ENCODE results near the gene PKMYT1.
A peak's percentile ranks its signal among the peaks of the same experiment; 100 is the strongest.

DNA sequence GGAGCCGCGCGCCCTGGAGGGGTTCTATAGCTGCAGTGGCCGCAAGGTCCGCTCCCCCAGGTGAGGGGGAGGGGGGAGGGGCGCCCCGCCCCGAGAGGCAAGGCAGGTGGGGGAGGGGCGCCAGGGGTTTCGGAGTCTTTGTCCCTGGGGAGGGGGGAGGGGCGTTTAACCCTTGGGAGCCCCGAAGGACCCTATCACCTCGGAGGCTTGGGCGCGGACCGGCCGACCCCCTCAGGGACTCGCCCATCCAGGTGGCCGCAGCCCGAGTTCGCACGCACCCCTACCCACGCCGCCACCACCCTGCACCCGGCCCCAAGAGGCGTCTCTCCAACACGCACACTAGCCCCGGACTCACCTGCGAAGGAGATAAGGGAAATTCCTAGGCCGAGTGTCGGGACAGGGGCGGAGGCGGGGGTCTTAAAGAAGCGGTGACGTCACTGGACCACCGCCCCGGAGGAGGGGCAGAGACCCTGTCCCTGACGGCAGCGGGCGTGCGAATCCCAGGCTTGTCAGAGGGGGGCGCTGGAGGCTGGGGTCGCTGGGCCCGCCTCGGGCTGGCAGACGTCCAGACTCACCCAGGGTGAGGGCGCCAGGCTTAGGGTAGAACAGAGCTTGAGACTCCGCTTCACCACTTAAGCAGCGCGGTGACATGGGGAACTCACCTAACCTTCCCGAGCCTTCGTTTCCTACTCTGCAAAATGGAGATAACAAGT is 37.7 kb upstream of the PKMYT1 start, which contains the start of gene CLDN6:
- TF ChIP-seq, protein P1, sequence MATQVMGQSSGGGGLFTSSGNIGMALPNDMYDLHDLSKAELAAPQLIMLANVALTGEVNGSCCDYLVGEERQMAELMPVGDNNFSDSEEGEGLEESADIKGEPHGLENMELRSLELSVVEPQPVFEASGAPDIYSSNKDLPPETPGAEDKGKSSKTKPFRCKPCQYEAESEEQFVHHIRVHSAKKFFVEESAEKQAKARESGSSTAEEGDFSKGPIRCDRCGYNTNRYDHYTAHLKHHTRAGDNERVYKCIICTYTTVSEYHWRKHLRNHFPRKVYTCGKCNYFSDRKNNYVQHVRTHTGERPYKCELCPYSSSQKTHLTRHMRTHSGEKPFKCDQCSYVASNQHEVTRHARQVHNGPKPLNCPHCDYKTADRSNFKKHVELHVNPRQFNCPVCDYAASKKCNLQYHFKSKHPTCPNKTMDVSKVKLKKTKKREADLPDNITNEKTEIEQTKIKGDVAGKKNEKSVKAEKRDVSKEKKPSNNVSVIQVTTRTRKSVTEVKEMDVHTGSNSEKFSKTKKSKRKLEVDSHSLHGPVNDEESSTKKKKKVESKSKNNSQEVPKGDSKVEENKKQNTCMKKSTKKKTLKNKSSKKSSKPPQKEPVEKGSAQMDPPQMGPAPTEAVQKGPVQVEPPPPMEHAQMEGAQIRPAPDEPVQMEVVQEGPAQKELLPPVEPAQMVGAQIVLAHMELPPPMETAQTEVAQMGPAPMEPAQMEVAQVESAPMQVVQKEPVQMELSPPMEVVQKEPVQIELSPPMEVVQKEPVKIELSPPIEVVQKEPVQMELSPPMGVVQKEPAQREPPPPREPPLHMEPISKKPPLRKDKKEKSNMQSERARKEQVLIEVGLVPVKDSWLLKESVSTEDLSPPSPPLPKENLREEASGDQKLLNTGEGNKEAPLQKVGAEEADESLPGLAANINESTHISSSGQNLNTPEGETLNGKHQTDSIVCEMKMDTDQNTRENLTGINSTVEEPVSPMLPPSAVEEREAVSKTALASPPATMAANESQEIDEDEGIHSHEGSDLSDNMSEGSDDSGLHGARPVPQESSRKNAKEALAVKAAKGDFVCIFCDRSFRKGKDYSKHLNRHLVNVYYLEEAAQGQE (IDR thresholded peaks at IDR 0.05; ENCODE audit: unreplicated experiment) = no peak
- TF ChIP-seq POLR2AphosphoS5 (IDR thresholded peaks at IDR 0.05; ENCODE audit: low read depth) (peak; percentile 100), EZH2phosphoT487 (IDR thresholded peaks at IDR 0.05; ENCODE audit: unreplicated experiment) (no peak), CREB1 (CRISPR knock-in tag; IDR thresholded peaks at IDR 0.05; ENCODE audit: low read depth) (peak; percentile 99), EZH2 (IDR thresholded peaks at IDR 0.05; ENCODE audit: low read depth, unreplicated experiment) (no peak), JUNB (IDR thresholded peaks at IDR 0.05; ENCODE audit: unreplicated experiment) (no peak), ZNF331 (CRISPR knock-in tag; IDR thresholded peaks at IDR 0.05; ENCODE audit: low read depth) (no peak)
- TF ChIP-seq, protein P2, sequence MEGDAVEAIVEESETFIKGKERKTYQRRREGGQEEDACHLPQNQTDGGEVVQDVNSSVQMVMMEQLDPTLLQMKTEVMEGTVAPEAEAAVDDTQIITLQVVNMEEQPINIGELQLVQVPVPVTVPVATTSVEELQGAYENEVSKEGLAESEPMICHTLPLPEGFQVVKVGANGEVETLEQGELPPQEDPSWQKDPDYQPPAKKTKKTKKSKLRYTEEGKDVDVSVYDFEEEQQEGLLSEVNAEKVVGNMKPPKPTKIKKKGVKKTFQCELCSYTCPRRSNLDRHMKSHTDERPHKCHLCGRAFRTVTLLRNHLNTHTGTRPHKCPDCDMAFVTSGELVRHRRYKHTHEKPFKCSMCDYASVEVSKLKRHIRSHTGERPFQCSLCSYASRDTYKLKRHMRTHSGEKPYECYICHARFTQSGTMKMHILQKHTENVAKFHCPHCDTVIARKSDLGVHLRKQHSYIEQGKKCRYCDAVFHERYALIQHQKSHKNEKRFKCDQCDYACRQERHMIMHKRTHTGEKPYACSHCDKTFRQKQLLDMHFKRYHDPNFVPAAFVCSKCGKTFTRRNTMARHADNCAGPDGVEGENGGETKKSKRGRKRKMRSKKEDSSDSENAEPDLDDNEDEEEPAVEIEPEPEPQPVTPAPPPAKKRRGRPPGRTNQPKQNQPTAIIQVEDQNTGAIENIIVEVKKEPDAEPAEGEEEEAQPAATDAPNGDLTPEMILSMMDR (conservative IDR thresholded peaks at IDR 0.05; ENCODE audit: low read depth in 2 of 2) = peak; percentile 75 to 94

Measured in GM23338 (cell line).